PC-9 (cell line): Measurements from ENCODE around the gene CFAP251. TPM values are rescaled to one million over a fixed set of nuclear protein-coding genes. Genes with fewer than 3 reads are reported as not detected.
"Not testable (repeated sequence)": the region's sequence is repeated elsewhere in the genome, so short reads cannot be mapped to it uniquely, and the experiment has no call there.

ENCODE experiments used
- BruUV-seq: library from RNA; stranded (reverse); fragments of 400-500 nt; replicated peaks from 2 replicates; lab custom pipeline; 2021; lab: Mats Ljungman, UMichigan
- CTCF ChIA-PET: fragments of 300-600 bp; sonication (Branson Sonifier 250); formaldehyde crosslinking; loops from one replicate; lab custom pipeline; 2022; ENCODE audit warnings: antibody characterized with exemption; lab: Charles Lee
- POLR2A ChIA-PET: fragments of 300-600 bp; sonication (Branson Sonifier 250); formaldehyde crosslinking; loops from one replicate; lab custom pipeline; 2022; ENCODE audit warnings: antibody characterized with exemption; ENCODE audit not compliant: unreplicated experiment; lab: Charles Lee
- DNase-seq, 2 experiments: peaks; one replicate each; pipeline versions ENCODE4 v3.0.0 to v3.0.0-alpha.2; 2015 to 2022; ENCODE audit warnings: mixed read lengths in 1 of 2
- H2AFZ ChIP-seq: fragments of 200-600 bp; sonication (generic); 2 replicates; pipeline ENCODE4 v1.8.1; 2017; ENCODE audit warnings: antibody characterized with exemption
- H3F3A ChIP-seq: fragments of 200-600 bp; sonication (generic); 2 replicates; pipeline ENCODE4 v1.8.1; 2017; ENCODE audit warnings: antibody characterized with exemption, mild to moderate bottlenecking, low read depth; ENCODE audit not compliant: insufficient read depth
- H3K27ac ChIP-seq: fragments of 200-600 bp; sonication (generic); 2 replicates; pipeline ENCODE4 v1.6.1; 2016; ENCODE audit warnings: mixed run types
- H3K27me3 ChIP-seq: fragments of 200-600 bp; sonication (generic); 2 replicates; pipeline ENCODE4 v1.6.1; 2016; ENCODE audit warnings: low read depth, mixed run types; ENCODE audit not compliant: insufficient read depth
- H3K36me3 ChIP-seq: fragments of 200-600 bp; sonication (generic); 2 replicates; pipeline ENCODE4 v1.6.1; 2016; ENCODE audit warnings: low read depth, mixed run types
- H3K4me1 ChIP-seq: fragments of 200-600 bp; sonication (generic); replicated peaks from 2 replicates; pipeline ENCODE4 v1.6.1; 2016; ENCODE audit warnings: mixed run types; ENCODE audit not compliant: insufficient read depth
- H3K4me2 ChIP-seq: fragments of 200-600 bp; sonication (generic); 2 replicates; pipeline ENCODE4 v1.6.1; 2017; ENCODE audit warnings: mixed run types
- H3K4me3 ChIP-seq: fragments of 200-600 bp; sonication (generic); 2 replicates; pipeline ENCODE4 v1.6.1; 2016; ENCODE audit warnings: mixed run types
- H3K79me2 ChIP-seq: fragments of 200-600 bp; sonication (generic); 2 replicates; pipeline ENCODE4 v1.6.1; 2017; ENCODE audit warnings: low read depth, mixed run types
- H3K9me2 ChIP-seq: fragments of 200-600 bp; sonication (generic); 2 replicates; pipeline ENCODE4 v1.8.1; 2017; ENCODE audit warnings: mild to moderate bottlenecking; ENCODE audit not compliant: insufficient read depth
- H3K9me3 ChIP-seq: fragments of 200-600 bp; sonication (generic); 2 replicates; pipeline ENCODE4 v1.8.1; 2016; ENCODE audit warnings: low read depth; ENCODE audit not compliant: insufficient read depth
- H4K20me1 ChIP-seq: fragments of 200-600 bp; sonication (generic); 2 replicates; pipeline ENCODE4 v1.8.1; 2017; ENCODE audit not compliant: insufficient read depth
- CTCF ChIP-seq: fragments of 200-600 bp; sonication (generic); conservative IDR thresholded peaks from 2 replicates; pipeline ENCODE4 v1.6.1; 2017; ENCODE audit warnings: mixed run types, antibody characterized with exemption, mild to moderate bottlenecking, moderate library complexity
- EZH2 ChIP-seq: fragments of 200-600 bp; sonication (generic); IDR thresholded peaks from 2 replicates; pipeline ENCODE4 v1.8.0; 2017; ENCODE audit warnings: antibody characterized with exemption, low read depth
- intact Hi-C: fragments of 100-400 bp; cut with micrococcal nuclease; formaldehyde crosslinking; loops from one replicate; pipeline ENCODE4 v1.10.0; 2022; ENCODE audit not compliant: unreplicated experiment
- total RNA-seq: library from RNA; stranded (reverse); gene quantifications from 2 replicates; pipeline ENCODE4 v1.2.3, GENCODE V29; 2021

Gene CFAP251
- total RNA-seq, 1 experiment from 2014 or later, result 4.3 TPM

GRCh38 chr12:121982950-121983349, 64.6 kb downstream of the CFAP251 start:
- CTCF ChIA-PET, result no interaction called here
- no peaks in the 10 kb centered on the region for H3K36me3 ChIP-seq
- H3K27ac ChIP-seq, result no peak overlapping the region
- H3K9me3 ChIP-seq, result no peaks in the 10 kb centered on the region
- no peak for TF ChIP-seq EZH2
- no peak for TF ChIP-seq CTCF
- H3K4me2 ChIP-seq, result no peak overlapping the region
- no peaks in the 10 kb centered on the region for H3K79me2 ChIP-seq
- DNase-seq, result no peak
- H2AFZ ChIP-seq, result no peak overlapping the region
- H3K27me3 ChIP-seq, result no peaks in the 10 kb centered on the region
- H4K20me1 ChIP-seq, result no peaks in the 10 kb centered on the region; the same call in 1 of the 2 replicates
- POLR2A ChIA-PET, result interaction anchor here (0.6 kb wide), 1 partner anchor 558 kb away, joined by 7 read pairs; no protein-coding TSS in a partner anchor
- H3F3A ChIP-seq, result no peaks in the 10 kb centered on the region
- H3K4me1 ChIP-seq, result no peaks in the 10 kb centered on the region
- intact Hi-C loops, result no loop called here
- no peaks in the 10 kb centered on the region for H3K9me2 ChIP-seq
- H3K4me3 ChIP-seq, result no peak overlapping the region
- BruUV-seq, result no TSS peak

GRCh38 chr12:121983536-121984210, 65.3 kb downstream of the CFAP251 start:
- no TSS peak for BruUV-seq
- Histone ChIP-seq H3K4me1 (no peaks in the 10 kb centered on the region), H3K9me2 (no peaks in the 10 kb centered on the region), H3K36me3 (no peaks in the 10 kb centered on the region), H3K27ac (no peak overlapping the region), H3K9me3 (no peaks in the 10 kb centered on the region), H3F3A (no peaks in the 10 kb centered on the region), H3K4me3 (no peak overlapping the region), H4K20me1 (no peaks in the 10 kb centered on the region; the same call in 1 of the 2 replicates), H2AFZ (no peak overlapping the region), H3K79me2 (no peaks in the 10 kb centered on the region), H3K4me2 (no peak overlapping the region), H3K27me3 (no peaks in the 10 kb centered on the region)
- POLR2A ChIA-PET, result interaction anchor here (0.6 kb wide), 1 partner anchor 557 kb away, joined by 7 read pairs; no protein-coding TSS in a partner anchor
- intact Hi-C loops, result no loop called here
- TF ChIP-seq CTCF (no peak), EZH2 (no peak)
- DNase-seq, result no peak
- CTCF ChIA-PET, result no interaction called here

GRCh38 chr12:121986489-121987245, 68.3 kb downstream of the CFAP251 start:
- ChIA-PET POLR2A (no interaction called here), CTCF (no interaction called here)
- Histone ChIP-seq H2AFZ (no peak overlapping the region), H3K27me3 (no peaks in the 10 kb centered on the region), H4K20me1 (no peaks in the 10 kb centered on the region; the same call in 1 of the 2 replicates), H3F3A (peaks cover 7% of the 10 kb centered on the region; the same call in 1 of the 2 replicates), H3K4me2 (no peak overlapping the region), H3K4me3 (no peak overlapping the region), H3K9me3 (no peaks in the 10 kb centered on the region), H3K27ac (no peak overlapping the region), H3K79me2 (no peaks in the 10 kb centered on the region), H3K4me1 (no peaks in the 10 kb centered on the region), H3K36me3 (no peaks in the 10 kb centered on the region), H3K9me2 (no peaks in the 10 kb centered on the region)
- BruUV-seq, result no TSS peak
- TF ChIP-seq EZH2 (no peak), CTCF (no peak)
- intact Hi-C loops, result no loop called here
- no peak for DNase-seq

- H2AFZ ChIP-seq, H3K27me3 ChIP-seq, H3K79me2 ChIP-seq, CTCF ChIA-PET, H4K20me1 ChIP-seq, DNase-seq, H3K9me2 ChIP-seq, H3K9me3 ChIP-seq, H3K27ac ChIP-seq, H3K4me2 ChIP-seq, BruUV-seq, intact Hi-C loops, H3K4me1 ChIP-seq, H3K4me3 ChIP-seq, POLR2A ChIA-PET, H3K36me3 ChIP-seq: not testable (repeated sequence)
- H3F3A ChIP-seq, result peaks cover 17% of the 10 kb centered on the region; the same call in 1 of the 2 replicates
Measured at GRCh38 chr12:121988519-121988918, 70.1 kb downstream of the CFAP251 start.
